Activated T-helper 17 cell treated with anti-CD3 and anti-CD28 coated beads, Interleukin-2, amount 50 U/mL, for 72 hours (primary cell): ENCODE results near the gene CDK14. TPM values are rescaled to one million over a fixed set of nuclear protein-coding genes. Genes with fewer than 3 reads are reported as not detected.

Source experiments
- ATAC-seq: fragments of 150-1000 bp; cut with Tn5 transposase; replicated peaks from 2 replicates; pipeline ENCODE4 v1.10.0; 2021; ENCODE audit warnings: mild to moderate bottlenecking, moderate library complexity
- H3K27ac Mint-ChIP-seq: one replicate; pipeline ENCODE4 v1.8.0; 2022; ENCODE audit warnings: mixed read lengths
- H3K27me3 Mint-ChIP-seq: one replicate; pipeline ENCODE4 v1.8.0; 2022; ENCODE audit warnings: mixed read lengths
- H3K36me3 Mint-ChIP-seq: one replicate; pipeline ENCODE4 v1.8.0; 2022; ENCODE audit warnings: low read depth, mild to moderate bottlenecking, mixed read lengths
- H3K4me1 Mint-ChIP-seq: one replicate; pipeline ENCODE4 v1.8.0; 2022; ENCODE audit warnings: mixed read lengths
- H3K4me3 Mint-ChIP-seq: one replicate; pipeline ENCODE4 v1.8.0; 2022; ENCODE audit warnings: mild to moderate bottlenecking, mixed read lengths
- H3K9me3 Mint-ChIP-seq: one replicate; pipeline ENCODE4 v1.8.0; 2022; ENCODE audit warnings: mixed read lengths
- total RNA-seq, 2 donors: library from RNA; stranded (reverse); gene quantifications; one replicate each; pipeline ENCODE4 v1.2.3, GENCODE V29; 2022

The CDK14 gene
- total RNA-seq, 2 donors from 2014 or later: 0.04 to 1.4 TPM

GRCh38 chr7:91250706-91251105 lies 654.6 kb downstream of the CDK14 start:
- H3K4me1 Mint-ChIP-seq: no peaks in the 10 kb centered on the region
- no peaks in the 10 kb centered on the region for H3K9me3 Mint-ChIP-seq
- H3K36me3 Mint-ChIP-seq: no peaks in the 10 kb centered on the region
- H3K27ac Mint-ChIP-seq: no peak overlapping the region
- no peaks in the 10 kb centered on the region for H3K27me3 Mint-ChIP-seq
- no peak for ATAC-seq
- H3K4me3 Mint-ChIP-seq: no peak overlapping the region

DNA sequence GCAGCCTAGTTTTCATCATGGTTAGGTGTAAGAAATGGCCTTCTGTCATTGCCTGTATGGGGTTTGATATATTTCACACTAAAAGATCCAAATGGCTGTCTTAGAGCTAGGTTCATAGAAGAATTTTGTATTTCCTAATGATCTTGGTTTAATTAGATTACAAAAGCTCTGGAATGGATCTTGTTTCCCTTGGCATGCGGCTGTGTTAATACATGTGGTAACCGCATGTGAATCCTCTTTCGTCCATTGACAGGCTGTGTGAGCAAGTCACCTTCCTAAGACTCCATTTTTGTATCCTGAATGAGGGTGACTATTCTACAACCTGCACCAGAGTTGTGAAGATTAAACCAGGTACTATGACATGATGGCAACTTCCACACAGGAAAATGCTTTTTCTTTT lies 655.8 kb downstream of the CDK14 start:
- H3K4me1 Mint-ChIP-seq: no peaks in the 10 kb centered on the region
- H3K27ac Mint-ChIP-seq: no peak overlapping the region
- no peak overlapping the region for H3K4me3 Mint-ChIP-seq
- no peaks in the 10 kb centered on the region for H3K27me3 Mint-ChIP-seq
- H3K36me3 Mint-ChIP-seq: no peaks in the 10 kb centered on the region
- H3K9me3 Mint-ChIP-seq: peaks cover 4% of the 10 kb centered on the region
- no peak for ATAC-seq

Other genes with a start within 250 kb of the CDK14 start
- gene GTPBP10, start 249.6 kb upstream of the CDK14 start, total RNA-seq: 10 to 100 TPM; 29.5 to 30.4 TPM
- 10 to 100 TPM in 1 of 2 donors, 1 to 10 TPM in 1; 5.6 to 11.0 TPM for gene CLDN12, start 192.9 kb upstream of the CDK14 start, total RNA-seq
- not detected for gene PTTG1IP2, start 126.7 kb upstream of the CDK14 start, total RNA-seq